Upper lobe of left lung (tissue), 6 donors: Measurements from ENCODE around the gene BAG2. TPM values are rescaled to one million over a fixed set of nuclear protein-coding genes. Genes with fewer than 3 reads are reported as not detected.

Experiments used
- ATAC-seq, 2 donors: fragments of 200-7000 bp; cut with Tn5 transposase; one replicate each; pipeline ENCODE4 v1.9.1; 2022; ENCODE audit warnings: mild to moderate bottlenecking in 2 of 2, moderate library complexity in 2 of 2; ENCODE audit not compliant: low FRiP score in 2 of 2
- DNase-seq, 2 donors: peaks; one replicate each; pipeline ENCODE4 v3.0.0-alpha.2; 2019 to 2020
- H3K27ac ChIP-seq, 4 donors: fragments of 200-600 bp; sonication (generic); one replicate each; pipeline ENCODE4 v1.5.1; 2016 to 2019
- H3K27me3 ChIP-seq, 4 donors: fragments of 200-600 bp; sonication (generic); one replicate each; pipeline ENCODE4 v1.5.1; 2017 to 2019
- H3K36me3 ChIP-seq, 4 donors: fragments of 200-600 bp; sonication (generic); one replicate each; pipeline ENCODE4 v1.5.1; 2016 to 2019
- H3K4me1 ChIP-seq, 4 donors: fragments of 200-600 bp; sonication (generic); one replicate each; pipeline ENCODE4 v1.5.1; 2018 to 2019
- H3K4me3 ChIP-seq, 4 donors: fragments of 200-600 bp; sonication (generic); one replicate each; pipeline ENCODE4 v1.5.1; 2017 to 2019; ENCODE audit warnings: mild to moderate bottlenecking in 2 of 4, moderate library complexity in 1 of 4
- H3K9me3 ChIP-seq, 4 donors: fragments of 200-600 bp; sonication (generic); one replicate each; pipeline ENCODE4 v1.5.1; 2018 to 2019
- EP300 ChIP-seq, 4 donors: sonication (generic); formaldehyde crosslinking; IDR thresholded peaks; one replicate each; pipeline ENCODE4 v1.5.1; 2017; ENCODE audit warnings: antibody characterized with exemption in 4 of 4, control low read depth in 2 of 4
- POLR2A ChIP-seq, 4 donors: fragments of 450-650 bp; IDR thresholded peaks; one replicate each; pipeline ENCODE4 v1.5.1; 2016 to 2017; ENCODE audit warnings: antibody characterized with exemption in 4 of 4, mild to moderate bottlenecking in 2 of 4
- POLR2AphosphoS5 ChIP-seq, 2 donors: sonication (generic); formaldehyde crosslinking; IDR thresholded peaks; one replicate each; pipeline ENCODE4 v1.5.1; 2017; ENCODE audit warnings: antibody characterized with exemption in 2 of 2
- WGBS, 2 donors: methylation state at CpG; one replicate each; pipeline ENCODE4 v1.1.5; 2017 to 2018; 5-methylcytosine and 5-hydroxymethylcytosine counted together
- total RNA-seq, 6 donors: library from RNA; depleted of rRNA in 4 of 6; stranded (reverse); fragments of >200 nt in 4 of 6; gene quantifications; one replicate each; pipeline versions ENCODE4 v1.1.0 to v1.2.1, GENCODE V29; 2016 to 2021
- TF ChIP-seq, protein P1 (sequence below), 6 experiments: fragments of 450-650 bp in 4 of 6; fragments of 200-600 bp in 2 of 6; sonication (generic) in 2 of 6; IDR thresholded peaks; one replicate each; pipeline ENCODE4 v1.5.1; 2016 to 2019; ENCODE audit warnings: antibody characterized with exemption in 6 of 6
- donor health status: DM: no; HTN: no; CAD: no; lungs with moderate emphysema.
- donor health status: DM: no; HTN: yes; CAD: no; lungs with severe emphysema.

The BAG2 gene
- total RNA-seq, 6 donors from 2014 or later: 2.1 to 7.4 (median 4.4) TPM

DNA sequence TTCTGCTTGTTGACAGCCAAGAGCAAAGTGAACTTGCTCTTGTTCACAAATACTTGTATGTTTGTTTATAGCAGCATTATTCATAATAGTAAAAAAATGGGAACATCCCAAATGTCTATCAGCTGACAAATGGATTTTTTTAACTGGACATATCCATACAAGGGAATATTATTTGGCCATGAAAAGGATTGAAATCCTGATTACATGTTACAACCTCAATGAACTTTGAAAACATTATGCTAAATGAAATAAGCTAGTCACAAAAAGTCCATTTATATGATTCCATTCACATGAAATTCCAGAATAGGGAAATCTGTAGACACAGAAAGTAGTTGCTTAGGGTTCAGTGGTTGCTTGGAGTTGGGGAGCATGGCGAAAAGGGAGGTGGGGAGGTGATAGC lies 28.4 kb upstream of the BAG2 start:
- Histone ChIP-seq H3K27ac (no peak overlapping the region), H3K4me1 (no peaks in the 10 kb centered on the region), H3K36me3 (peaks cover 0 to 55% (median 24%) of the 10 kb centered on the region in 4 donors), H3K27me3 (no peaks in the 10 kb centered on the region), H3K9me3 (no peaks in the 10 kb centered on the region), H3K4me3 (no peak overlapping the region)
- 92 to 96% methylated on average over 1 of the region's 1 CpG for WGBS, 2 donors
- DNase-seq (no peak), ATAC-seq (no peak)
- TF ChIP-seq EP300 (IDR thresholded peaks at IDR 0.05) (no peak), POLR2AphosphoS5 (IDR thresholded peaks at IDR 0.05) (no peak), POLR2A (IDR thresholded peaks at IDR 0.05) (no peak)
- TF ChIP-seq, protein P1, sequence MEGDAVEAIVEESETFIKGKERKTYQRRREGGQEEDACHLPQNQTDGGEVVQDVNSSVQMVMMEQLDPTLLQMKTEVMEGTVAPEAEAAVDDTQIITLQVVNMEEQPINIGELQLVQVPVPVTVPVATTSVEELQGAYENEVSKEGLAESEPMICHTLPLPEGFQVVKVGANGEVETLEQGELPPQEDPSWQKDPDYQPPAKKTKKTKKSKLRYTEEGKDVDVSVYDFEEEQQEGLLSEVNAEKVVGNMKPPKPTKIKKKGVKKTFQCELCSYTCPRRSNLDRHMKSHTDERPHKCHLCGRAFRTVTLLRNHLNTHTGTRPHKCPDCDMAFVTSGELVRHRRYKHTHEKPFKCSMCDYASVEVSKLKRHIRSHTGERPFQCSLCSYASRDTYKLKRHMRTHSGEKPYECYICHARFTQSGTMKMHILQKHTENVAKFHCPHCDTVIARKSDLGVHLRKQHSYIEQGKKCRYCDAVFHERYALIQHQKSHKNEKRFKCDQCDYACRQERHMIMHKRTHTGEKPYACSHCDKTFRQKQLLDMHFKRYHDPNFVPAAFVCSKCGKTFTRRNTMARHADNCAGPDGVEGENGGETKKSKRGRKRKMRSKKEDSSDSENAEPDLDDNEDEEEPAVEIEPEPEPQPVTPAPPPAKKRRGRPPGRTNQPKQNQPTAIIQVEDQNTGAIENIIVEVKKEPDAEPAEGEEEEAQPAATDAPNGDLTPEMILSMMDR (IDR thresholded peaks at IDR 0.05): no peak

DNA sequence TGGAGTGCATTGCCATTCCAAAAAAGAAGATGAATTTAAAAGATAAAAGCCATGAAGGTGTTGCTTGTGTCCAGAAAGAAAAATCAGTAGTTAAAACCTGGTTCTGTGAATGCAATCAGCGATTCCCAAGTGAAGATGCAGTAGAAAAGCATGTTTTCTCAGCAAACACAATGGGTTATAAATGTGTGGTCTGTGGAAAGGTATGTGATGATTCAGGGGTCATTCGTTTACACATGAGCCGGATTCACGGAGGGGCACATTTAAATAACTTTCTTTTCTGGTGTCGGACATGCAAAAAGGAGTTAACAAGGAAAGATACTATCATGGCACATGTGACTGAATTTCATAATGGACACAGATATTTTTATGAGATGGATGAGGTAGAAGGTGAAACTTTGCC lies 24.7 kb upstream of the BAG2 start:
- Histone ChIP-seq H3K9me3 (no peaks in the 10 kb centered on the region), H3K27ac (no peak overlapping the region), H3K27me3 (no peaks in the 10 kb centered on the region), H3K4me3 (no peak overlapping the region), H3K4me1 (no peaks in the 10 kb centered on the region), H3K36me3 (peaks cover 6 to 60% (median 26%) of the 10 kb centered on the region in 4 donors)
- ATAC-seq: no peak
- DNase-seq: no peak
- TF ChIP-seq POLR2A (IDR thresholded peaks at IDR 0.05): no peak
- WGBS, 2 donors: 95 to 96% methylated on average over 5 of the region's 5 CpGs

DNA sequence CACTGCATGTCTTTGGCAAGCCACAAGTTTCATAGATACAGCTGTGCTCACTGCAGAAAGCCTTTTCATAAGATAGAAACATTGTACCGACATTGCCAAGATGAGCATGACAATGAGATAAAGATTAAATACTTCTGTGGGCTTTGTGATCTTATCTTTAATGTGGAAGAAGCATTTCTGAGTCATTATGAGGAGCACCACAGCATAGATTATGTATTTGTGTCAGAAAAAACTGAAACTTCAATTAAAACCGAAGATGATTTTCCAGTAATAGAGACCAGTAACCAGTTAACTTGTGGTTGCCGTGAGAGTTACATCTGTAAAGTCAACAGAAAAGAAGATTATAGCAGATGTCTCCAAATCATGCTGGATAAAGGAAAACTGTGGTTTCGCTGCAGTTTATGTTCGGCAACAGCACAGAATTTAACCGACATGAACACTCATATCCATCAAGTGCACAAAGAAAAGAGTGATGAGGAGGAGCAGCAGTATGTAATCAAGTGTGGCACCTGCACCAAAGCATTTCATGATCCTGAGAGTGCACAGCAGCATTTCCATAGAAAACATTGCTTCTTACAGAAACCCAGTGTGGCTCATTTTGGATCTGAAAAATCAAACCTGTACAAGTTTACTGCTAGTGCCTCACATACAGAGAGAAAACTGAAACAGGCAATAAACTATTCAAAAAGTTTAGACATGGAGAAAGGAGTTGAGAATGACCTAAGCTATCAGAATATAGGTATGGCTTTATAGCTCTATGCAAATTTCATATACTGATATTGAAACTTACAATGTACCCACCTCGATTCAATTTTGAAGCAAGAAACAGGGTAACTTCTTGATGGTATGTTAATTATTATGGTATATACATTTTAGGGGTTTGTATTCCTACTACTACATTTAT lies 23.9 kb upstream of the BAG2 start:
- DNase-seq (no peak), ATAC-seq (no peak)
- no peak overlapping the region for H3K4me3 ChIP-seq
- WGBS, 2 donors: 85 to 91% methylated on average over 7 of the region's 7 CpGs
- no peaks in the 10 kb centered on the region for H3K27me3 ChIP-seq
- H3K9me3 ChIP-seq: no peaks in the 10 kb centered on the region
- peaks cover 7 to 63% (median 29%) of the 10 kb centered on the region in 4 donors for H3K36me3 ChIP-seq
- no peak overlapping the region for H3K27ac ChIP-seq
- TF ChIP-seq, protein P1 (IDR thresholded peaks at IDR 0.05): no peak
- TF ChIP-seq EP300 (IDR thresholded peaks at IDR 0.05): no peak
- no peak for TF ChIP-seq POLR2AphosphoS5 (IDR thresholded peaks at IDR 0.05)
- no peak for TF ChIP-seq POLR2A (IDR thresholded peaks at IDR 0.05)
- H3K4me1 ChIP-seq: no peaks in the 10 kb centered on the region

DNA sequence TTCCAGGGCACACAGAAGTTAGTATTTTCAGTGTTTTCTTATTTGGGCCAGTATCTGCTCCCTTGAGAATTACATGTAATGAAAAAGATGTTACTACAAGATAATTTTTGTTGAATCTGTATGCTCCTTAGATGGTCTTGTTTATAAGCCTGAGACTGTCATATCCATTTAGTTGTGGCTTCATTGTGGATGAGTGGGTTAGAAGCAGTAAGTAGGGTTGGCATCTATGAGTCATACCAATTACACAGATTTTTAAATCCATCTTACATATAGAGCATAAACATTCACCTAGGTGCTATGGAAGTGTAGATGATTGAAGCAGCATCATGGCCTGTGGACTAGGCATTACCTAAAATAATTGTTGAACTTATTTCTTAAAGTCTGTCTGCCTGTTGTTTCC lies 13.5 kb upstream of the BAG2 start:
- TF ChIP-seq, protein P1 (IDR thresholded peaks at IDR 0.05): no peak
- TF ChIP-seq POLR2A (IDR thresholded peaks at IDR 0.05): no peak
- TF ChIP-seq POLR2AphosphoS5 (IDR thresholded peaks at IDR 0.05): no peak
- no peak for TF ChIP-seq EP300 (IDR thresholded peaks at IDR 0.05)
- DNase-seq: no peak
- H3K27ac ChIP-seq: no peak overlapping the region
- no peak overlapping the region for H3K4me3 ChIP-seq
- H3K27me3 ChIP-seq: no peaks in the 10 kb centered on the region
- H3K4me1 ChIP-seq: no peaks in the 10 kb centered on the region
- ATAC-seq: no peak
- no peaks in the 10 kb centered on the region for H3K9me3 ChIP-seq
- peaks cover 5 to 69% (median 18%) of the 10 kb centered on the region in 4 donors for H3K36me3 ChIP-seq

DNA sequence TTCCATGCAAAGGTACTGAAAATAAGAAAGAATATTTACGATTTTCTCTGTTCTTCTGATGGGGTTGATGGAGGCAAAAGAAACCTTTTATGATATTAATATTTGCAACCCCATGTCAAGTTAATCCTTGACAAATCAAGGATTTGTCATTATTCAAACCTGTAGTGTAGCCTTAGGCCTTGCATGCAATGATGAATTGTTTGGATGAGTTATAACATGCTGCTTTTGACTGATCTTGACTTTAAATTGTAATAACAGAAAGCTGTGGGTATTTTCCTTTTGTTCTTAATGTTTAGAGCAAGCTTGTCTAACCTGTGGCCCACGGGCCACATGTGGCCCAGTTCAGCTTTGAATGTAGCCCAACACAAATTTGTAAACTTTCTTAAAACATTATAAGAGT lies 13.0 kb upstream of the BAG2 start:
- DNase-seq (no peak), ATAC-seq (no peak)
- WGBS, 2 donors: 88 to 96% methylated on average over 2 of the region's 2 CpGs
- Histone ChIP-seq H3K27me3 (no peaks in the 10 kb centered on the region), H3K4me1 (no peaks in the 10 kb centered on the region), H3K27ac (no peak overlapping the region), H3K4me3 (no peak overlapping the region), H3K9me3 (no peaks in the 10 kb centered on the region), H3K36me3 (peaks cover 0 to 64% (median 14%) of the 10 kb centered on the region in 4 donors)
- TF ChIP-seq POLR2A (IDR thresholded peaks at IDR 0.05) (no peak), EP300 (IDR thresholded peaks at IDR 0.05) (no peak), POLR2AphosphoS5 (IDR thresholded peaks at IDR 0.05) (no peak)
- TF ChIP-seq, protein P1 (IDR thresholded peaks at IDR 0.05): no peak
